ENCODE results near the gene VAMP5. TPM values are rescaled to one million over a fixed set of nuclear protein-coding genes. Genes with fewer than 3 reads are reported as not detected.
"Not testable (repeated sequence)": the region's sequence is repeated elsewhere in the genome, so short reads cannot be mapped to it uniquely, and the experiment has no call there.

VAMP5 gene
- total RNA-seq, 1 donor from 2014 or later = 140 TPM

DNA sequence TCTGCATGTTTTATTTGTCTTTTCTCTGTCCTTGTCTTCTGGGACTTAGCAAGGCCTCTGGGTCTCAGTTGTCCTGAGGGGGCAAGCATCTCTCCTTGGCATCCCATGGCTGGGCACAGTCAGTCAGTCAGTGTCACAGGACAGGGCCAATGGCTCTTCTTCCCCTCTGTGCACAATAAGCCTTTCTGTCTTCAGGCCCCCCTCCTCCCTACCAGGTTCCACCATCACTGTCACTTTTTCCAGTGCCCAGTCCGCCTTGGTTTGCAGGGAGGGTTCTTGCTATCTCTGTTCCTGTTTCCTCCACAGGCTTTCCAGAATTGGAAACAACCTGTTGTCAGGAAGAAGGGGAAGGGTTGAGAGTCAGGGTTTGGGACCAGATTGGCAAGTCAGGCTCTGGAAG is 1.7 kb upstream of the VAMP5 start:
- no peak for DNase-seq (ENCODE audit: extremely low read depth, low read depth, low spot score)

DNA sequence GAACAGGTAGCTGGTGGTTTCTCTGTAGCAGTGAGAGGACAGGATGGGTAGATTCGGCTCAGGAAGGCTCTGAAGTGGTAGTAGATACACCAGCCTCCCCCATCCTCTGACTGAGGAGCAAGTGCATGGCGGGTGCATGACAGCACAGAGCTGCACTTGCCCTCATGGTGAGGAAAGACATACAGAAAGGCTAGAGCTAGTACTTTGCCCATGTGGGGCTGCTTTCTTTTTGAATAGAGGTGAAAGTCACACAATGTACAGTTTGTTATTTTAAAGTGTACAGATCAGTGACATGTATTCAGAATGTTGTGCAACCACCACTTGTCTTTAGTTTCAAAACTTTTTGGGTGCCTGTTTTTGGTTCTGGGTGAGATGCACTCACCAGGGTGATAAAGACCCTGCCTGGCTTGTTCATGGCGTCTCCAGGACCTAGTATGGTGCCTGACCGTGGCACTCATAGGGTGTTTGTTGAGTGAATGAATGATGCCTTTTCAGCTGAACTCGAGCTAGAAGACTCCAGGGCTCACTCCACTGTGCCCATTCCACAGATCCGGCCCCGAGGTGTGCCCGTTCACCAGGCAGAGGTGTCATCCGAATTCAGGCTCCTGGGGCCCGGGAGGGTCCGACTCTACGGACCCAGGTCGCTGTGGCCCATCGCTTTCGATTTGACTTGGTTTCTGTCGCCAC is 421 bp upstream of the VAMP5 start:
- DNase-seq (ENCODE audit: extremely low read depth, low read depth, low spot score) = no peak

DNA sequence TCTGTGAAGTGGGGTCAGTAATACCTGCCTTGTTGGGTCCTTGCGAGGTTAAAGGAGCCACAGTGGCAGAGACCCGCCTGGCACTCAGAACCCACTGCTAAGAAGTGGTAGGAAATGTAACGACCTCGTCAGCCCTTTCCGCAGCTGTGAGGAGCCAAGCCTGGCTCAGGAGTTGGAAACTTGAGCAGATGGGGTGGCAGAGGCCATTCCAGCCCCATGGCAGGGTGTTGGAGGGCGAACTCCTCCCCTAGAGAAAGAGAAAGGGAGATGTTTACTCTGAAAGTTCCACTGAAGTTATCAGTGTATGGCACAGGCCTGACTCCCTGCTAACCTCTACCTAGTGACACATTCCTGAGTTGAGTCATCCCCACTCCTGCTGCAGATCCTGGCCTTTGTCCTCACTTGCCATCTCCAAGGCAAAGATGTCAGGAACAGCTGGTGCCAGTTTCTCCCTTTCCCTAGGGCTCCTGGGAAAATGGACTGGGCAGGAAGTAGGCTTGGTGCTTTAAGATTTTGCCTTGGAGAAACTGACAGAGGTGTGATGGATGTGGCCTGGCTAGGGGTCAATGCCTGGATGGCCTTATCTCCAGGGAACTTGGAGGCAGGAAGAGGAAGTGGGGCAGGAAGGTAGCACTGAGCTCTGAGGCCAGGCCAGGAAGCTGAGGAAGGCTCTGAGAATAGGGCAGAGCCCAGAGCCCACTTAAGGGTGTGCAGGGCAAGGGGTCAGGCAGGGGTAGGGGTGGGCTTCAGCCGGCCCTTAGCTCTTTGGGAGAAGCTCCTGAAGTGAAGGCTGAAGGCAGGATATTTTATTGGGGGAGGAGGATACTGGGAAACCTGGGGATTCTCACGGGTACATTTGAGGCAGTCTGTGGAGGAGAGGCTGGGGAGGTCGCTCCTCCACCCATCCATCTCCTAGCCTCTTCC is 888 bp downstream of the VAMP5 start:
- DNase-seq (ENCODE audit: extremely low read depth, low read depth, low spot score) = peak; percentile 70

- no peak for DNase-seq (ENCODE audit: extremely low read depth, low read depth, low spot score)
Measured at GRCh38 chr2:85585781-85586105, 1.5 kb downstream of the VAMP5 start.

GRCh38 chr2:85588236-85588635 is 4.0 kb downstream of the VAMP5 start:
- no peak for DNase-seq (ENCODE audit: extremely low read depth, low read depth, low spot score)

- DNase-seq (ENCODE audit: extremely low read depth, low read depth, low spot score) = no peak
Measured at GRCh38 chr2:85588645-85589044, 4.4 kb downstream of the VAMP5 start.

DNA sequence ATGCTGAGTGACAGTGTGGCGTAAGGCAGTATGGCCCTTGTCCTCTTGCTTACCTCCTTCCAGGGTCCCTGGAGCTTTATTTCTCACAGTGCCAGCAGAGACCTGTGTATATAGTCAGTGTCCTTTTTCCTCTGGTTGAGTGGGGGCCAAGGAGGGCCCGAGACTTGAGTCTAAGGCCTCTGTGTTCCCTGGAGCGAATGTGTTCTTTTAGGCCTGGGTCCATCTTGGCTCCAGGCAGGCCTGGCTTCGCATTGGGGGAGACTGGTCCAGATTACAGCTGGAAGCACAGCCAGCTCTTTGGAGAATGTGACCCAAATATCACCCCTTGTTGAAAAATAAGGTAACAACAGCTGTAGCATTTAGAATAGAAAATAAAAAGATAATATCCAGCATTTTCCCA is 5.0 kb downstream of the VAMP5 start:
- DNase-seq (ENCODE audit: extremely low read depth, low read depth, low spot score) = no peak

- no peak for DNase-seq (ENCODE audit: extremely low read depth, low read depth, low spot score)
Measured at GRCh38 chr2:85589982-85590791, 6.0 kb downstream of the VAMP5 start.

- no peak for DNase-seq (ENCODE audit: extremely low read depth, low read depth, low spot score)
Measured at GRCh38 chr2:85590950-85591349, 6.7 kb downstream of the VAMP5 start.

- DNase-seq (ENCODE audit: extremely low read depth, low read depth, low spot score) = no peak
Measured at GRCh38 chr2:85591563-85591962, 7.3 kb downstream of the VAMP5 start.

DNA sequence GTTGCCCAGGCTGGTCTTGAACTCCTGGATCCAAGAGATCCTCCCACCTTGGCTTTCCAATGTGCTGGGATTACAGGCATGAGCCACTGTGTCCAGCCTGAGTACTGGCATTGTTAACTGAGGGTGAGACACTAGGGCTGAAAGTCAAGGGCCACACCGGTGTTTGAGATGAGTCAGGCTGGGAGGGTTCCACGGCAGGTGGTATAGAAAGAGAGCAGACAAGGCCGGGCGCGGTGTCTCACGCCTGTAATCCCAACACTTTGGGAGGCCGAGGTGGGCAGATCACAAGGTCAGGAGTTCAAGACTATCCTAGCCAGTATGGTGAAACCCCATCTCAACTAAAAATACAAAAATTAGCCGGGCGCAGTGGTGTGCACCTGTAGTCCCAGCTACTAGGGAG is 8.1 kb downstream of the VAMP5 start:
- not testable (repeated sequence) for DNase-seq (ENCODE audit: extremely low read depth, low read depth, low spot score)

DNA sequence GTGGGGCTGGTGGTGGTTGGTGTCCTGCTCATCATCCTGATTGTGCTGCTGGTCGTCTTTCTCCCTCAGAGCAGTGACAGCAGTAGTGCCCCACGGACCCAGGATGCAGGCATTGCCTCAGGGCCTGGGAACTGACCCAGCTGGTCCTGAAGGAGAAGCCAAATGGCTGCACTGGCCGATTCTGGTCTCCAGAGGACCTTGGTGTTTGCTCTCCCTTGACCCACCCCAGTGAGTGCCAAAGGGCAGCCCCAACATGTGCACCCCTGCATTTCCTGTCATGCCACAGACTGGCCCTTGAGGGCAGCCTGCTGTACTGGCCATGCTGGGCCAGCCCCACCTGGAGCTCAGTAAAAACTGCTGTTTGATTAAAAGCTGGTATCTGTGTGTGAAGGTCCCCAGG is 8.8 kb downstream of the VAMP5 start:
- DNase-seq (ENCODE audit: extremely low read depth, low read depth, low spot score) = no peak

DNA sequence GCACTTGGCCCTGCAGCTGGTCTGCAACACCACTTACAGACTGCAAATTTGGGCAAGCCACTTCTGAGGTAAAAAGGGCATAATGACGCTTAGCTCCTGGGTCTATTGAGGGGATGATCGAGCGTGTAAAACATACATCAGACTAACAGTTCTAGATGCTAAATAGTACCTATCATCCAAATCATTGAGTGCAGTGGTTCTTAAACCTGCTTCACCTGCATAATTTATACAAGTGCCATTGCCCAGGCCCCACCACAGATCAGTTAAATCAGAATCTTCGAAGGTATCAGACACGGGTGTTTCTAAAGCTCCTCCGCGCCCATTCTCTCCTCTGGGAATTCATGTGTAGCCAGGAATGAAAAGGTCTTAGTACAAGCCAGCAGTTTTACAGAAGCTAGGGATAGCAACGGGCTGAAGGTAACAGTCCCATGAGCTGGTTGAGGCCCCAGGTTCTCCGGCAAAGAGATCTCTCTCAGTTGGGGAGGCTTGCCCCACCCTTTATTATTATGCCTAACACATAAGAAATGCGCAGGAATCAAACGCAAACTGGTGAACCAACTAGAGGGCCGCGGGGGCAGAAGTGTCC is 10.6 kb downstream of the VAMP5 start:
- no peak for DNase-seq (ENCODE audit: extremely low read depth, low read depth, low spot score)

GRCh38 chr2:85595301-85596025 is 11.2 kb downstream of the VAMP5 start, which contains the start of gene RNF181:
Gene RNF181, plus strand, starts transcription at chr2:85595745. Its CDS starts 19 bp downstream, at chr2:85595764.
- DNase-seq (ENCODE audit: extremely low read depth, low read depth, low spot score) = peak; percentile 97

DNA sequence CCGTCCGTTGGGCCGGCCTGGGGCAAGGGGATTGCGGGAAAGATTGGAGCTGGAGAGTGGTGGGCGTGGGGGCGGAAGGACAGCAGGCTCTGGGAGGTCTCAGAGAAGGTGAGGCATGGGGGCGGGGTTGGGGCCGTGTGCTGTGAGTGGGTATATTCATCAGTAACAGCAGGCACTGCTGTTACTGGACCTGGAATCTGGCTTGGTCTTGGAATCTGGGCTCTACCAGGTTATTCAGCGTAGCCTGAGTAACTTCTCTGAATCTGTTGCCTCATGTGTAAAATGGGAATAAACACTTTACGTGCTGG is 11.7 kb downstream of the VAMP5 start:
- no peak for DNase-seq (ENCODE audit: extremely low read depth, low read depth, low spot score)

DNA sequence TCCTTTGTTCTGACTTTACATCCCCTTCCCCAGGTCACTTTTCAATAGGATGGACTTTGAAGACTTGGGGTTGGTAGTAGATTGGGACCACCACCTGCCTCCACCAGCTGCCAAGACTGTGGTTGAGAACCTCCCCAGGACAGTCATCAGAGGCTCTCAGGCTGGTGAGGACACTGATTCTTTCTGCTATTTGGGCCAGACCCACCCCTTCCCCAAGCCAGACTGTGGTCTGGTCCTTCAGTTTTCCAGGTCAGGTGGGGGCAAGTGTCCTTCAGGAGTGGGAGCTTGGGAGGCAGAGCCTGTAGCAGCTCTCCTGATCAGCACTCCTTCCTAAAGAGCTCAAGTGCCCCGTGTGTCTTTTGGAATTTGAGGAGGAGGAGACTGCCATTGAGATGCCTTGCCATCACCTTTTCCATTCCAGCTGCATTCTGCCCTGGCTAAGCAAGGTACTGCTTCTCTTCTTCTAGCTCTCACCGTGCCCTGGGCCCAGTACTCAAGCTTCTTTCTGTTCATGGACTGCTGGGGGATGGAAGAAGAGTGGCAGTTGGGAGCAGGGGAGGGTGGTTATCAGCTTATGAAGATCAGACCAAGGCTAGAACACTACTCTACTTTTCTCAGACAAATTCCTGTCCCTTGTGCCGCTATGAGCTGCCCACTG is 12.4 kb downstream of the VAMP5 start:
- no peak for DNase-seq (ENCODE audit: extremely low read depth, low read depth, low spot score)

GRCh38 chr2:85597241-85597640 is 13.0 kb downstream of the VAMP5 start:
- no peak for DNase-seq (ENCODE audit: extremely low read depth, low read depth, low spot score)

GRCh38 chr2:85598594-85599340 is 14.5 kb downstream of the VAMP5 start:
- DNase-seq (ENCODE audit: extremely low read depth, low read depth, low spot score) = no peak
